ENCODE results near the gene SLC35F6.
"Not testable (repeated sequence)": the region's sequence is repeated elsewhere in the genome, so short reads cannot be mapped to it uniquely, and the experiment has no call there.

Gene SLC35F6

GRCh38 chr2:26786207-26787028 lies 22.3 kb downstream of the SLC35F6 start:
- ChIA-PET CTCF (interaction anchor here (1.2 to 1.4 kb wide), 2 partner anchors 42 to 59 kb away, joined by 3 to 4 read pairs; no protein-coding TSS in a partner anchor), POLR2A (no interaction called here)
- no peak for TF ChIP-seq CTCF (IDR thresholded peaks at IDR 0.05; ENCODE audit: control extremely low read depth, extremely low read depth, low read depth, missing control alignments)
- DNase-seq (ENCODE audit: extremely low spot score): peak; percentile 35

- TF ChIP-seq CTCF (IDR thresholded peaks at IDR 0.05; ENCODE audit: control extremely low read depth, extremely low read depth, low read depth, missing control alignments): no peak
- CTCF ChIA-PET: no interaction called here
- POLR2A ChIA-PET: no interaction called here
These were observed 28.6 kb downstream of the SLC35F6 start for GRCh38 chr2:26792720-26793119.

GRCh38 chr2:26793518-26793917 lies 29.4 kb downstream of the SLC35F6 start:
- POLR2A ChIA-PET: no interaction called here
- DNase-seq (ENCODE audit: extremely low spot score): no peak
- TF ChIP-seq CTCF (IDR thresholded peaks at IDR 0.05; ENCODE audit: control extremely low read depth, extremely low read depth, low read depth, missing control alignments): no peak
- CTCF ChIA-PET: no interaction called here

More at GRCh38 chr2:26792720-26793119, 28.6 kb downstream of the SLC35F6 start:
- no peak for DNase-seq (ENCODE audit: extremely low spot score)

- POLR2A ChIA-PET; CTCF ChIA-PET; DNase-seq (ENCODE audit: extremely low spot score): not testable (repeated sequence)
These were observed 31.1 kb downstream of the SLC35F6 start for GRCh38 chr2:26795135-26795534.

GRCh38 chr2:26801328-26801727 lies 37.2 kb downstream of the SLC35F6 start:
- DNase-seq (ENCODE audit: extremely low spot score): no peak
- ChIA-PET CTCF (no interaction called here), POLR2A (no interaction called here)
- no peak for TF ChIP-seq CTCF (IDR thresholded peaks at IDR 0.05; ENCODE audit: control extremely low read depth, extremely low read depth, low read depth, missing control alignments)

GRCh38 chr2:26801796-26802195 lies 37.7 kb downstream of the SLC35F6 start:
- no peak for DNase-seq (ENCODE audit: extremely low spot score)
- TF ChIP-seq CTCF (IDR thresholded peaks at IDR 0.05; ENCODE audit: control extremely low read depth, extremely low read depth, low read depth, missing control alignments): no peak
- CTCF ChIA-PET: no interaction called here
- POLR2A ChIA-PET: no interaction called here

GRCh38 chr2:26805241-26805676 lies 41.2 kb downstream of the SLC35F6 start:
- ChIA-PET CTCF (no interaction called here), POLR2A (no interaction called here)
- no peak for DNase-seq (ENCODE audit: extremely low spot score)
- TF ChIP-seq CTCF (IDR thresholded peaks at IDR 0.05; ENCODE audit: control extremely low read depth, extremely low read depth, low read depth, missing control alignments): no peak

Data from GM10248 (cell line).